Astrocyte (in vitro differentiated cells and primary cell): ENCODE data around the gene ZGPAT. TPM values are rescaled to one million over a fixed set of nuclear protein-coding genes. Genes with fewer than 3 reads are reported as not detected.

Experiments used
- DNase-seq: peaks from one replicate; pipeline ENCODE4 v3.0.0-alpha.2; 2010; ENCODE audit warnings: low read depth
- FAIRE-seq: peaks from 2 replicates; lab custom pipeline; 2011; peaks lifted over from hg19 to GRCh38; lab: Jason Lieb, UNC
- H2AFZ ChIP-seq: 2 replicates; pipeline ENCODE4 v1.6.0; 2012; ENCODE audit warnings: low read depth, low read length, inconsistent platforms
- H3K27ac ChIP-seq: 2 replicates; pipeline ENCODE4 v1.5.1; 2011; ENCODE audit warnings: low read depth, low read length, inconsistent platforms
- H3K27me3 ChIP-seq: 2 replicates; pipeline ENCODE4 v1.6.0; 2011; ENCODE audit warnings: low read length, inconsistent platforms; ENCODE audit not compliant: insufficient read depth
- H3K36me3 ChIP-seq: 2 replicates; pipeline ENCODE4 v1.5.1; 2011; ENCODE audit warnings: low read length, inconsistent platforms; ENCODE audit not compliant: insufficient read depth
- H3K4me1 ChIP-seq: 2 replicates; pipeline ENCODE4 v1.5.1; 2011; ENCODE audit warnings: low read length, inconsistent platforms; ENCODE audit not compliant: insufficient read depth
- H3K4me2 ChIP-seq: 2 replicates; pipeline ENCODE4 v1.6.0; 2012; ENCODE audit warnings: low read length, inconsistent platforms
- H3K4me3 ChIP-seq: 2 replicates; pipeline ENCODE4 v1.5.1; 2011; ENCODE audit warnings: low read depth, mild to moderate bottlenecking, low read length, inconsistent platforms; ENCODE audit not compliant: insufficient read depth
- H3K79me2 ChIP-seq: 2 replicates; pipeline ENCODE4 v1.6.0; 2012; ENCODE audit warnings: mild to moderate bottlenecking, low read length, inconsistent platforms; ENCODE audit not compliant: insufficient read depth
- H3K9ac ChIP-seq: 2 replicates; pipeline ENCODE4 v1.6.0; 2012; ENCODE audit warnings: mild to moderate bottlenecking, low read length, inconsistent platforms
- H3K9me3 ChIP-seq: 2 replicates; pipeline ENCODE4 v1.5.1; 2012; ENCODE audit warnings: low read depth, mild to moderate bottlenecking, low read length, inconsistent platforms; ENCODE audit not compliant: insufficient read depth
- H4K20me1 ChIP-seq: 2 replicates; pipeline ENCODE4 v1.6.0; 2012; ENCODE audit warnings: low read length, inconsistent platforms; ENCODE audit not compliant: insufficient read depth
- H3K27ac Mint-ChIP-seq: one replicate; pipeline ENCODE4 v1.8.0; 2021; ENCODE audit warnings: mild to moderate bottlenecking, mixed read lengths; ENCODE audit not compliant: unreplicated experiment
- H3K27me3 Mint-ChIP-seq: one replicate; pipeline ENCODE4 v1.8.0; 2021; ENCODE audit warnings: low read depth, mixed read lengths; ENCODE audit not compliant: unreplicated experiment
- H3K36me3 Mint-ChIP-seq: one replicate; pipeline ENCODE4 v1.8.0; 2021; ENCODE audit warnings: low read depth, mixed read lengths; ENCODE audit not compliant: unreplicated experiment
- H3K4me1 Mint-ChIP-seq: one replicate; pipeline ENCODE4 v1.8.0; 2021; ENCODE audit warnings: low read depth, mixed read lengths; ENCODE audit not compliant: unreplicated experiment
- H3K4me3 Mint-ChIP-seq: one replicate; pipeline ENCODE4 v1.8.0; 2021; ENCODE audit warnings: mild to moderate bottlenecking, moderate library complexity, mixed read lengths; ENCODE audit not compliant: unreplicated experiment
- H3K9me3 Mint-ChIP-seq: one replicate; pipeline ENCODE4 v1.8.0; 2021; ENCODE audit warnings: mild to moderate bottlenecking, mixed read lengths; ENCODE audit not compliant: unreplicated experiment
- CTCF ChIP-seq: IDR thresholded peaks from 2 replicates; pipeline ENCODE4 v1.5.1; 2011; ENCODE audit warnings: low read depth, mild to moderate bottlenecking, inconsistent platforms, low read length, moderate library complexity; ENCODE audit not compliant: insufficient read depth
- EZH2 ChIP-seq: IDR thresholded peaks from 2 replicates; pipeline ENCODE4 v1.6.1; 2012; ENCODE audit warnings: mild to moderate bottlenecking, low read length, inconsistent platforms; ENCODE audit not compliant: insufficient read depth
- total RNA-seq: library from RNA; stranded (reverse); gene quantifications from 2 replicates; pipeline ENCODE4 v1.2.1, GENCODE V29; 2021

ZGPAT gene
- total RNA-seq, 1 donor from 2014 or later, result 24.8 TPM

- Histone ChIP-seq H2AFZ (no peak overlapping the region), H3K27me3 (no peaks in the 10 kb centered on the region), H3K36me3 (peaks cover 6% of the 10 kb centered on the region), H3K9ac (no peak overlapping the region), H3K79me2 (no peaks in the 10 kb centered on the region), H4K20me1 (no peaks in the 10 kb centered on the region), H3K4me3 (no peak overlapping the region), H3K4me1 (peaks cover 21% of the 10 kb centered on the region), H3K27ac (no peak overlapping the region), H3K4me2 (no peak overlapping the region), H3K9me3 (no peaks in the 10 kb centered on the region)
- no peak for TF ChIP-seq CTCF
- TF ChIP-seq EZH2, result no peak
- H3K4me1 Mint-ChIP-seq, result peaks cover 5% of the 10 kb centered on the region
- FAIRE-seq (no peak), DNase-seq (no peak)
- H3K36me3 Mint-ChIP-seq, result peaks cover 11% of the 10 kb centered on the region
- no peak overlapping the region for H3K4me3 Mint-ChIP-seq
- H3K27me3 Mint-ChIP-seq, result no peaks in the 10 kb centered on the region
- H3K27ac Mint-ChIP-seq, result no peak overlapping the region
- peaks cover 2% of the 10 kb centered on the region for H3K9me3 Mint-ChIP-seq
These were observed 29.0 kb upstream of the ZGPAT start for GRCh38 chr20:63678667-63679465.

GRCh38 chr20:63679799-63680305 lies 28.0 kb upstream of the ZGPAT start:
- Mint-ChIP-seq H3K4me1 (peaks cover 5% of the 10 kb centered on the region), H3K27me3 (no peaks in the 10 kb centered on the region), H3K27ac (peak overlapping the region; percentile 66), H3K4me3 (no peak overlapping the region), H3K9me3 (peaks cover 2% of the 10 kb centered on the region), H3K36me3 (peaks cover 11% of the 10 kb centered on the region)
- TF ChIP-seq EZH2, result no peak
- no peak for TF ChIP-seq CTCF
- Histone ChIP-seq H3K27ac (no peak overlapping the region), H3K79me2 (no peaks in the 10 kb centered on the region), H3K27me3 (no peaks in the 10 kb centered on the region), H3K4me1 (peaks cover 21% of the 10 kb centered on the region), H2AFZ (no peak overlapping the region), H3K4me2 (no peak overlapping the region), H3K4me3 (no peak overlapping the region), H4K20me1 (no peaks in the 10 kb centered on the region), H3K36me3 (peaks cover 6% of the 10 kb centered on the region), H3K9ac (no peak overlapping the region), H3K9me3 (no peaks in the 10 kb centered on the region)
- FAIRE-seq (no peak), DNase-seq (no peak)

GRCh38 chr20:63680427-63680826 lies 27.4 kb upstream of the ZGPAT start:
- Histone ChIP-seq H3K36me3 (peaks cover 3% of the 10 kb centered on the region), H3K4me2 (no peak overlapping the region), H3K4me3 (no peak overlapping the region), H3K9me3 (no peaks in the 10 kb centered on the region), H2AFZ (no peak overlapping the region), H3K9ac (no peak overlapping the region), H4K20me1 (no peaks in the 10 kb centered on the region), H3K27me3 (no peaks in the 10 kb centered on the region), H3K27ac (no peak overlapping the region), H3K4me1 (peaks cover 21% of the 10 kb centered on the region), H3K79me2 (no peaks in the 10 kb centered on the region)
- DNase-seq, result no peak
- no peak overlapping the region for H3K4me3 Mint-ChIP-seq
- peaks cover 11% of the 10 kb centered on the region for H3K36me3 Mint-ChIP-seq
- peaks cover 2% of the 10 kb centered on the region for H3K9me3 Mint-ChIP-seq
- no peak for FAIRE-seq
- H3K4me1 Mint-ChIP-seq, result peaks cover 5% of the 10 kb centered on the region
- no peak for TF ChIP-seq EZH2
- H3K27me3 Mint-ChIP-seq, result no peaks in the 10 kb centered on the region
- H3K27ac Mint-ChIP-seq, result no peak overlapping the region
